ENCODE results near the gene PHLPP1. TPM values are rescaled to one million over a fixed set of nuclear protein-coding genes. Genes with fewer than 3 reads are reported as not detected.

The PHLPP1 gene
- polyA plus RNA-seq, 2 donors, result 4.3 to 4.5 TPM

GRCh38 chr18:62982600-62983251 is 267.4 kb downstream of the PHLPP1 start:
- WGBS, 2 donors, result 35 to 39% methylated on average over 11 of the region's 11 CpGs
- Histone ChIP-seq H3K9me3 (ENCODE audit: control insufficient read depth in 2 of 2, insufficient read depth in 1 of 2, low read depth in 1 of 2, low read length in 1 of 2) (no peaks in the 10 kb centered on the region), H3K27me3 (ENCODE audit: control insufficient read depth in 1 of 2, insufficient read depth in 2 of 2, low read length in 2 of 2) (no peaks in the 10 kb centered on the region), H3K27ac (ENCODE audit: low read depth in 2 of 2, low read length in 1 of 2) (no peak overlapping the region), H3K4me1 (ENCODE audit: control insufficient read depth in 2 of 2, insufficient read depth in 2 of 2, low read length in 1 of 2) (no peaks in the 10 kb centered on the region), H3K4me3 (ENCODE audit: low read depth in 1 of 2, low read length in 2 of 2) (no peak overlapping the region), H3K36me3 (ENCODE audit: control insufficient read depth in 2 of 2, insufficient read depth in 2 of 2, low read length in 1 of 2) (peaks cover 0 to 13% of the 10 kb centered on the region in 2 donors)

- no peaks in the 10 kb centered on the region for H3K27me3 ChIP-seq (ENCODE audit: control insufficient read depth in 1 of 2, insufficient read depth in 2 of 2, low read length in 2 of 2)
- H3K4me1 ChIP-seq (ENCODE audit: control insufficient read depth in 2 of 2, insufficient read depth in 2 of 2, low read length in 1 of 2), result no peaks in the 10 kb centered on the region
- 88 to 90% methylated on average over 11 of the region's 11 CpGs for WGBS, 2 donors
- H3K4me3 ChIP-seq (ENCODE audit: low read depth in 1 of 2, low read length in 2 of 2), result no peak overlapping the region
- peaks cover 0 to 2% of the 10 kb centered on the region in 2 donors for H3K36me3 ChIP-seq (ENCODE audit: control insufficient read depth in 2 of 2, insufficient read depth in 2 of 2, low read length in 1 of 2)
- H3K27ac ChIP-seq (ENCODE audit: low read depth in 2 of 2, low read length in 1 of 2), result no peak overlapping the region
- no peaks in the 10 kb centered on the region for H3K9me3 ChIP-seq (ENCODE audit: control insufficient read depth in 2 of 2, insufficient read depth in 1 of 2, low read depth in 1 of 2, low read length in 1 of 2)
Measured at GRCh38 chr18:62984656-62985315, 269.4 kb downstream of the PHLPP1 start.

DNA sequence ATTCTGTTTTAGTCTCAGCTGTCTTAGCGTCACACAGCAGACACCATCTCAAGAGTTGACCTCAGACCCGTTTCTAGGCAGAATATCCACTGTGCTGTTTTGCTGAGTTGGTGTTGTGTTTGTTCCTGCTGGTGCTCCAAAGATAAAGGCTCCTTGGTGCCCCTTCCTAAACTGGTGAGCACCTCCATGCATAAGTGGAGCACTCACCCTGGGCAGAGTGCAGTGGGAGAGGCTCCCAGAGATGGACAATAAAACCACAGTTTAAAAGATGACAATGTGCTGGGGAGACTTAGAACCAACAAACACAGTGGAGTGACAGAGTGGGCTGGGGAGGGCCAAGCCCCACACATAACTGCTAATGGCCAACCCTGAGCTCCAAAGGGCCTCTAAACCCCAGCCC is 271.1 kb downstream of the PHLPP1 start:
- 77 to 79% methylated on average over 2 of the region's 2 CpGs for WGBS, 2 donors
- H3K36me3 ChIP-seq (ENCODE audit: control insufficient read depth in 2 of 2, insufficient read depth in 2 of 2, low read length in 1 of 2), result no peaks in the 10 kb centered on the region
- H3K4me1 ChIP-seq (ENCODE audit: control insufficient read depth in 2 of 2, insufficient read depth in 2 of 2, low read length in 1 of 2), result no peaks in the 10 kb centered on the region
- H3K27me3 ChIP-seq (ENCODE audit: control insufficient read depth in 1 of 2, insufficient read depth in 2 of 2, low read length in 2 of 2), result no peaks in the 10 kb centered on the region
- no peak overlapping the region for H3K27ac ChIP-seq (ENCODE audit: low read depth in 2 of 2, low read length in 1 of 2)
- no peak overlapping the region for H3K4me3 ChIP-seq (ENCODE audit: low read depth in 1 of 2, low read length in 2 of 2)
- no peaks in the 10 kb centered on the region for H3K9me3 ChIP-seq (ENCODE audit: control insufficient read depth in 2 of 2, insufficient read depth in 1 of 2, low read depth in 1 of 2, low read length in 1 of 2)

- Histone ChIP-seq H3K4me3 (ENCODE audit: low read depth in 1 of 2, low read length in 2 of 2) (no peak overlapping the region), H3K27me3 (ENCODE audit: control insufficient read depth in 1 of 2, insufficient read depth in 2 of 2, low read length in 2 of 2) (no peaks in the 10 kb centered on the region), H3K4me1 (ENCODE audit: control insufficient read depth in 2 of 2, insufficient read depth in 2 of 2, low read length in 1 of 2) (no peaks in the 10 kb centered on the region), H3K36me3 (ENCODE audit: control insufficient read depth in 2 of 2, insufficient read depth in 2 of 2, low read length in 1 of 2) (no peaks in the 10 kb centered on the region), H3K9me3 (ENCODE audit: control insufficient read depth in 2 of 2, insufficient read depth in 1 of 2, low read depth in 1 of 2, low read length in 1 of 2) (no peaks in the 10 kb centered on the region), H3K27ac (ENCODE audit: low read depth in 2 of 2, low read length in 1 of 2) (no peak overlapping the region)
- 87 to 92% methylated on average over 19 of the region's 19 CpGs for WGBS, 2 donors
Measured at GRCh38 chr18:62987055-62987830, 271.9 kb downstream of the PHLPP1 start.

- Histone ChIP-seq H3K4me3 (ENCODE audit: low read depth in 1 of 2, low read length in 2 of 2) (no peak overlapping the region), H3K4me1 (ENCODE audit: control insufficient read depth in 2 of 2, insufficient read depth in 2 of 2, low read length in 1 of 2) (no peaks in the 10 kb centered on the region), H3K9me3 (ENCODE audit: control insufficient read depth in 2 of 2, insufficient read depth in 1 of 2, low read depth in 1 of 2, low read length in 1 of 2) (no peaks in the 10 kb centered on the region), H3K27me3 (ENCODE audit: control insufficient read depth in 1 of 2, insufficient read depth in 2 of 2, low read length in 2 of 2) (no peaks in the 10 kb centered on the region), H3K36me3 (ENCODE audit: control insufficient read depth in 2 of 2, insufficient read depth in 2 of 2, low read length in 1 of 2) (no peaks in the 10 kb centered on the region), H3K27ac (ENCODE audit: low read depth in 2 of 2, low read length in 1 of 2) (no peak overlapping the region)
- 87 to 91% methylated on average over 11 of the region's 11 CpGs for WGBS, 2 donors
Measured at GRCh38 chr18:62987859-62988258, 272.5 kb downstream of the PHLPP1 start.

- no peak overlapping the region for H3K4me3 ChIP-seq (ENCODE audit: low read depth in 1 of 2, low read length in 2 of 2)
- no peaks in the 10 kb centered on the region for H3K36me3 ChIP-seq (ENCODE audit: control insufficient read depth in 2 of 2, insufficient read depth in 2 of 2, low read length in 1 of 2)
- 59 to 69% methylated on average over 5 of the region's 5 CpGs for WGBS, 2 donors
- H3K27me3 ChIP-seq (ENCODE audit: control insufficient read depth in 1 of 2, insufficient read depth in 2 of 2, low read length in 2 of 2), result no peaks in the 10 kb centered on the region
- no peak overlapping the region for H3K27ac ChIP-seq (ENCODE audit: low read depth in 2 of 2, low read length in 1 of 2)
- no peaks in the 10 kb centered on the region for H3K9me3 ChIP-seq (ENCODE audit: control insufficient read depth in 2 of 2, insufficient read depth in 1 of 2, low read depth in 1 of 2, low read length in 1 of 2)
- H3K4me1 ChIP-seq (ENCODE audit: control insufficient read depth in 2 of 2, insufficient read depth in 2 of 2, low read length in 1 of 2), result no peaks in the 10 kb centered on the region
Measured at GRCh38 chr18:62988471-62988870, 273.1 kb downstream of the PHLPP1 start.

- Histone ChIP-seq H3K27ac (ENCODE audit: low read depth in 2 of 2, low read length in 1 of 2) (no peak overlapping the region), H3K27me3 (ENCODE audit: control insufficient read depth in 1 of 2, insufficient read depth in 2 of 2, low read length in 2 of 2) (no peaks in the 10 kb centered on the region), H3K36me3 (ENCODE audit: control insufficient read depth in 2 of 2, insufficient read depth in 2 of 2, low read length in 1 of 2) (no peaks in the 10 kb centered on the region), H3K9me3 (ENCODE audit: control insufficient read depth in 2 of 2, insufficient read depth in 1 of 2, low read depth in 1 of 2, low read length in 1 of 2) (no peaks in the 10 kb centered on the region), H3K4me1 (ENCODE audit: control insufficient read depth in 2 of 2, insufficient read depth in 2 of 2, low read length in 1 of 2) (no peaks in the 10 kb centered on the region), H3K4me3 (ENCODE audit: low read depth in 1 of 2, low read length in 2 of 2) (no peak overlapping the region)
- WGBS, 2 donors, result 48 to 62% methylated on average over 7 of the region's 7 CpGs
Measured at GRCh38 chr18:62989195-62989594, 273.9 kb downstream of the PHLPP1 start.

DNA sequence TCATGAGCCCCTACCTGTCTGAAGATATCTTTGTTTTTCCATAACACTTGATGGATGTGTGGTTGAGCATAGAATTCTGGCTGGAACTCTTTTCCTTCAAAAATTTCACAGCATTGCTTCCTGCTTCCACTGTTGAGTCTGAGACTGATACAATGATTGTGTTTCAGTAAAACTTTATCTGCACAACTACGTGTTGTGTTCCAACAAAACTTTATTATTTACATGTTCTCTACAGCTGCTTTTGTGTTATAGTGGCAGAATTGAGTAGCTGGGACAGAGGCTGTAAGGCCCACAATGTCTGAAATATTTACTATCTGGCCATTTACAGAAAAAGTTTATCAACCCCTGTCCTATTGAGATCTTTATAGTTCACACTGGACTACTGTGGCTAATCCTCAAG is 275.3 kb downstream of the PHLPP1 start:
- no peak overlapping the region for H3K4me3 ChIP-seq (ENCODE audit: low read depth in 1 of 2, low read length in 2 of 2)
- H3K27ac ChIP-seq (ENCODE audit: low read depth in 2 of 2, low read length in 1 of 2), result no peak overlapping the region
- H3K9me3 ChIP-seq (ENCODE audit: control insufficient read depth in 2 of 2, insufficient read depth in 1 of 2, low read depth in 1 of 2, low read length in 1 of 2), result no peaks in the 10 kb centered on the region
- no peaks in the 10 kb centered on the region for H3K27me3 ChIP-seq (ENCODE audit: control insufficient read depth in 1 of 2, insufficient read depth in 2 of 2, low read length in 2 of 2)
- no peaks in the 10 kb centered on the region for H3K4me1 ChIP-seq (ENCODE audit: control insufficient read depth in 2 of 2, insufficient read depth in 2 of 2, low read length in 1 of 2)
- H3K36me3 ChIP-seq (ENCODE audit: control insufficient read depth in 2 of 2, insufficient read depth in 2 of 2, low read length in 1 of 2), result no peaks in the 10 kb centered on the region
- WGBS, 2 donors, result 78 to 79% methylated on average over 1 of the region's 1 CpG

- Histone ChIP-seq H3K4me3 (ENCODE audit: low read depth in 1 of 2, low read length in 2 of 2) (no peak overlapping the region), H3K36me3 (ENCODE audit: control insufficient read depth in 2 of 2, insufficient read depth in 2 of 2, low read length in 1 of 2) (no peaks in the 10 kb centered on the region), H3K27ac (ENCODE audit: low read depth in 2 of 2, low read length in 1 of 2) (no peak overlapping the region), H3K4me1 (ENCODE audit: control insufficient read depth in 2 of 2, insufficient read depth in 2 of 2, low read length in 1 of 2) (no peaks in the 10 kb centered on the region), H3K27me3 (ENCODE audit: control insufficient read depth in 1 of 2, insufficient read depth in 2 of 2, low read length in 2 of 2) (no peaks in the 10 kb centered on the region), H3K9me3 (ENCODE audit: control insufficient read depth in 2 of 2, insufficient read depth in 1 of 2, low read depth in 1 of 2, low read length in 1 of 2) (no peaks in the 10 kb centered on the region)
- WGBS, 2 donors, result 89 to 96% methylated on average over 8 of the region's 8 CpGs
Measured at GRCh38 chr18:62991389-62991788, 276.0 kb downstream of the PHLPP1 start.

Measured in esophagus (tissue), 2 donors.